Adrenal gland (tissue), 5 donors: Measurements from ENCODE around the gene CIDEA.

ENCODE experiments used
- CTCF ChIP-seq, 6 experiments: fragments of 450-650 bp in 4 of 6; fragments of 200-600 bp in 2 of 6; sonication (generic) in 1 of 6; IDR thresholded peaks; 1 replicate in 5 of 6; 2 replicates in 1 of 6; pipeline versions ENCODE4 v1.5.1 to v1.8.0; 2016 to 2021; ENCODE audit warnings: antibody characterized with exemption in 6 of 6, mild to moderate bottlenecking in 2 of 6, moderate library complexity in 1 of 6
- POLR2A ChIP-seq, 2 donors: fragments of 450-650 bp; IDR thresholded peaks; one replicate each; pipeline ENCODE4 v1.6.1; 2017; ENCODE audit warnings: antibody characterized with exemption in 2 of 2, mild to moderate bottlenecking in 2 of 2, moderate library complexity in 1 of 2
- donor health status: DM: no; HTN: no; CAD: no.

GRCh38 chr18:12253663-12254135, 462 bp upstream of the CIDEA start:
- TF ChIP-seq CTCF (IDR thresholded peaks at IDR 0.05) (no peak), POLR2A (IDR thresholded peaks at IDR 0.05) (no peak)
